ENCODE data around the gene RNPC3.

Gene RNPC3

DNA sequence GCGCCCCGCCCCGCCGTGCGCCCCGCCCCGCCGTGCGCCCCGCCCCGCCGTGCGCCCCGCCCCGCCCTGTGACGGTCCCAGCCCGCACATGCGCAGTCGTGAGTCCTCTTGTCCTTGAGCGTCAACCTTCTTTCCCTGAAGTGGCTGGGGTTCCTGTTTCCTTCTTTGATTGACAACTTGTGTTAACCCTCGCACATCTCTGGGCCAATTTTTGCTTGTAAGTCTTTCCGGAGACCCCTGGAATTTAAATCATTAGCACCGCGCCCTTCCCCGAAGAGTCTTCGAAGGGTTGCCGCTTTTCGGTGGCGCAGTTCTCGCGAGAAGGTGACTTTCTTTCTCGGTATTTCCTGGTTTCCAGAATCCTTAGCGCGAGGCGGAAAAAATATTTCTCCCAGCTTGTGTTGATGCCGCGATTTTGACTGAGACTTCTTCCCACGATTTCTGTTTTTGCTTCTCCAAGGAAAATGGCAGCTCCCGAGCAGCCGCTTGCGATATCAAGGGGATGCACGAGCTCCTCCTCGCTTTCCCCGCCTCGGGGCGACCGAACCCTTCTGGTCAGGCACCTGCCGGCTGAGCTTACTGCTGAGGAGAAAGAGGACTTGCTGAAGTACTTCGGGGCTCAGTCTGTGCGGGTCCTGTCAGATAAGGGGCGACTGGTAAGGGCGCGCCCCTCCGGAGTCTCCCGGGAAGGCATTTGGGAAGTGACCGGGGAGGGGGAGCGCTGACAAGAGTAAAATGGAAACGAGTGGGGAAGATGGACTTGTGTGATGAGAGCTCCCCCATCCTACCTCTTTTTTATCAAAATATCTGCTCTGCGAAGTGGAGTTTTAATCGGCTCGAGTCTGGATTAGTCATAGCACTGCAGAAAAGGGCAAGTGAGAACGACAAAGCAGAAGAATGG lies at the start of gene RNPC3:
TSS of gene RNPC3 (plus strand) at position 93 of the 901 bp plus-strand sequence. CDS start at position 465, 372 bp downstream.
- DNase-seq (ENCODE audit: low spot score): peak; percentile 83
- TF ChIP-seq, protein P1, sequence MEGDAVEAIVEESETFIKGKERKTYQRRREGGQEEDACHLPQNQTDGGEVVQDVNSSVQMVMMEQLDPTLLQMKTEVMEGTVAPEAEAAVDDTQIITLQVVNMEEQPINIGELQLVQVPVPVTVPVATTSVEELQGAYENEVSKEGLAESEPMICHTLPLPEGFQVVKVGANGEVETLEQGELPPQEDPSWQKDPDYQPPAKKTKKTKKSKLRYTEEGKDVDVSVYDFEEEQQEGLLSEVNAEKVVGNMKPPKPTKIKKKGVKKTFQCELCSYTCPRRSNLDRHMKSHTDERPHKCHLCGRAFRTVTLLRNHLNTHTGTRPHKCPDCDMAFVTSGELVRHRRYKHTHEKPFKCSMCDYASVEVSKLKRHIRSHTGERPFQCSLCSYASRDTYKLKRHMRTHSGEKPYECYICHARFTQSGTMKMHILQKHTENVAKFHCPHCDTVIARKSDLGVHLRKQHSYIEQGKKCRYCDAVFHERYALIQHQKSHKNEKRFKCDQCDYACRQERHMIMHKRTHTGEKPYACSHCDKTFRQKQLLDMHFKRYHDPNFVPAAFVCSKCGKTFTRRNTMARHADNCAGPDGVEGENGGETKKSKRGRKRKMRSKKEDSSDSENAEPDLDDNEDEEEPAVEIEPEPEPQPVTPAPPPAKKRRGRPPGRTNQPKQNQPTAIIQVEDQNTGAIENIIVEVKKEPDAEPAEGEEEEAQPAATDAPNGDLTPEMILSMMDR (IDR thresholded peaks at IDR 0.05; ENCODE audit: borderline replicate concordance, control extremely low read depth, extremely low read depth, insufficient read depth, missing control alignments): no peak
- in situ Hi-C loops (cut with MboI; ENCODE audit: low sequenced_read_pairs, unreplicated experiment): no loop called here

DNA sequence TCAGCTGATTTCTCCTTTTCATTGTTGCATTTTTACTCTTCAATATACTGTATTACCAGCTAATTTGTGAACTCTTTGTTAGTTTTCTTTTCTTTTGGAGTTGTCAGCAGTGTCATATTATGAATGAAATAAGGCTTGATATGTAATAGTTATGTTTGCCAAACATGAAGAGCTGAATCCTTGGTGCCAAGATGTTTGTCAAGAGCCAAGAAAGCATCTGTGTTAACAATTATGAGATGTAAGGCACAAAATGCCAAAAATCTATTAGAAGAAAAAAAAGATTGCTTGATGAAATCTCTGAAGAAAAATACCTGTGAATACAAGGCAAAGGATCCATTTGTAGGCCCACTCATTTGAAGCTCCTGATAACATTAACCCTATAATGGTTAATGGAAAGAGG lies 48.4 kb upstream of the RNPC3 start:
- TF ChIP-seq, protein P1 (IDR thresholded peaks at IDR 0.05; ENCODE audit: borderline replicate concordance, control extremely low read depth, extremely low read depth, insufficient read depth, missing control alignments): no peak
- DNase-seq (ENCODE audit: low spot score): no peak
- in situ Hi-C loops (cut with MboI; ENCODE audit: low sequenced_read_pairs, unreplicated experiment): no loop called here

DNA sequence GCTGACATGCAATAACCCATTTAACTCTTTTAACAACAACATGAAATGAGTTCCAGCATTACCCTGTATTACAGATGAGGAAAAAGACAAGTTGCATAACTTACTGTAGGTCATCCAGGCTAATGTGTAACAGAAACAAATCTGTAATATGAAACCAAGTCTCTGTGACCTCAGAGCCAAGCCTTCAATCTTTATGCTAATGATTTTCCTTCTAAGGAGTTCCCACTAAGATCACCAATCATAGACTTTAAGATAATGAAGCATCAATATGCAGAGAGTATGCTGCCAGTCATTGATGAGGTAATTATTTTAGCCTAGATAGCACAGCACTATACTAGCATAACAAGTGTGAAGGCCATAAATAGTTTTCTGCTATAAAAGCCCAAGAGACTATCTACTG lies 35.6 kb upstream of the RNPC3 start:
- TF ChIP-seq, protein P1 (IDR thresholded peaks at IDR 0.05; ENCODE audit: borderline replicate concordance, control extremely low read depth, extremely low read depth, insufficient read depth, missing control alignments): no peak
- in situ Hi-C loops (cut with MboI; ENCODE audit: low sequenced_read_pairs, unreplicated experiment): no loop called here
- no peak for DNase-seq (ENCODE audit: low spot score)

DNA sequence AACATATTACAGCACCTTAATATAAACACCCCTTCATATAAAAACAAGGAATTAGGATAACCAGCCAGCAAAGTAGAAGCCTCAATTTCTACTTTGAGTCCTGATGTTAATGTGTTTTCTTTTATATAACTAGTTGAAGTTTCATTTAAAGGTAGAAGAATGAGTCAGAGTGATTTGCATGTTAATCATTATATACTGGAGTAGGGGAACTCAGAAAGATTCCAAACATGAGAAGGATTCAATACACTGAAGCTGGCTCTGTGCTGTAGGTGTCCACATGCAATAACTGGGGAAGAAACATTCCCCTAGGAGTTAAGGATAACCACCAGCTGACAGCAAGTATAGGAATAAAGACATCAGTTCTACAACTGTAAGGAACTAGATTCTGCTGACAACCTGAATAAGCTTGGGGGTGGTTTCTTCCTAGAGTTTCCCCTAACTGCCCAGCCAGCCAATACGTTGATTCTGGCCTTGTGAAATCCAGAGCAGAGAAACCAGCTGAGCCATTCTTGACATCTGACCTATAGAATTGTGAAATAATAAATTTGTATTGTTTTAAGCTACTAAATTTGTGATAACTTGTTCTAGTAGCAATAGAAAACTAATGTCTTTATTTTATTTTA lies 33.4 kb upstream of the RNPC3 start:
- in situ Hi-C loops (cut with MboI; ENCODE audit: low sequenced_read_pairs, unreplicated experiment): no loop called here
- DNase-seq (ENCODE audit: low spot score): no peak
- TF ChIP-seq, protein P1 (IDR thresholded peaks at IDR 0.05; ENCODE audit: borderline replicate concordance, control extremely low read depth, extremely low read depth, insufficient read depth, missing control alignments): no peak

DNA sequence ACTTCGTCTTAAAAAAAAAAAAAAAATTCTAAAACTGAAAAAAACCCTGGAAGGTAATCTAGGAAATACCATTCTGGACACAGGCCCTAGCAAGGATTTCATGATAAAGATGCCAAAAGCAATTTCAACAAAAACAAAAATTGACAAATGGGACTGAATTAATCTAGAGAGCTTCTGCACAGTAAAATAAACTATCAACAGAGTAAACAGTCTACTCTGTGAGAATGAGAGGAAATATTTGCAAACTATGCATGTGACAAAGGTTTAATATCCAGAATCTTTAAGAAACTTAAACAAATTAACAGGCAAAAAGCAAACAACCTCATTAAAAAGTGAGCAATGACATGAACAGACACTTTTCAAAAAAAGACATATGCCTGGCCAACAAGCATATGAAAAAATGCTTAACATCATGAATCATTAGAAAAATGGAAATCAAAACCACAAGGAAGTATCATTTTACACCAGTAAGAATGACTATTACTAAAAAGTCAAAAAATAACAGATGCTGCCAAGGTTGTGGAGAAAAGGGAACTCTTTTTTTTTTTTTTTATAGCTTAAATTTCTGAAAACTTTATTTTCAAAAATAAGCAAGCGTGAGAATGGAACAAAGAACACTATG lies 29.4 kb upstream of the RNPC3 start:
- no peak for DNase-seq (ENCODE audit: low spot score)
- in situ Hi-C loops (cut with MboI; ENCODE audit: low sequenced_read_pairs, unreplicated experiment): no loop called here
- TF ChIP-seq, protein P1 (IDR thresholded peaks at IDR 0.05; ENCODE audit: borderline replicate concordance, control extremely low read depth, extremely low read depth, insufficient read depth, missing control alignments): no peak

DNA sequence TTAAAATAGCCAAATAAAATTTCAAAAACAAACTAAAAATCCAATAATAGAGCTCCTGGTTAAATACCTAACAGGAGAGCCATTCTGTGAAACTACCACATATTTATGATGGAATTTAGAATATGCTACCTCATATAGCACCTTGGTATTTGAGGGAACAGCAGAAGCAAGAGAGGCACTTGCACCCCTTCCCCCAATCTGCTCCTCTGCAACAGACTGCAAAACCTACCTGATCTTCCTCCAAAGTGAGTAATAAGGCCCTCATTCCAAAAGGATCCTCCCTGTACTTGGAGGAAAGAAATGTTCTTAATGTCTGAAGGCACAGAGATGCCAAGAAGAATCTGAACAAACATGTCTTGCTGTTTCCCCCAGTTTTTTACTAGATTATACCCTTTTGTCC lies 28.1 kb upstream of the RNPC3 start:
- TF ChIP-seq, protein P1 (IDR thresholded peaks at IDR 0.05; ENCODE audit: borderline replicate concordance, control extremely low read depth, extremely low read depth, insufficient read depth, missing control alignments): no peak
- in situ Hi-C loops (cut with MboI; ENCODE audit: low sequenced_read_pairs, unreplicated experiment): no loop called here

More for the DNA sequence above, 28.1 kb upstream of the RNPC3 start:
- DNase-seq (ENCODE audit: low spot score): no peak

Data from GM13976 (cell line).